Measurements from ENCODE around the gene F12. TPM values are rescaled to one million over a fixed set of nuclear protein-coding genes. Genes with fewer than 3 reads are reported as not detected.

F12 gene
- polyA plus RNA-seq, 1 donor: 14.6 TPM

DNA sequence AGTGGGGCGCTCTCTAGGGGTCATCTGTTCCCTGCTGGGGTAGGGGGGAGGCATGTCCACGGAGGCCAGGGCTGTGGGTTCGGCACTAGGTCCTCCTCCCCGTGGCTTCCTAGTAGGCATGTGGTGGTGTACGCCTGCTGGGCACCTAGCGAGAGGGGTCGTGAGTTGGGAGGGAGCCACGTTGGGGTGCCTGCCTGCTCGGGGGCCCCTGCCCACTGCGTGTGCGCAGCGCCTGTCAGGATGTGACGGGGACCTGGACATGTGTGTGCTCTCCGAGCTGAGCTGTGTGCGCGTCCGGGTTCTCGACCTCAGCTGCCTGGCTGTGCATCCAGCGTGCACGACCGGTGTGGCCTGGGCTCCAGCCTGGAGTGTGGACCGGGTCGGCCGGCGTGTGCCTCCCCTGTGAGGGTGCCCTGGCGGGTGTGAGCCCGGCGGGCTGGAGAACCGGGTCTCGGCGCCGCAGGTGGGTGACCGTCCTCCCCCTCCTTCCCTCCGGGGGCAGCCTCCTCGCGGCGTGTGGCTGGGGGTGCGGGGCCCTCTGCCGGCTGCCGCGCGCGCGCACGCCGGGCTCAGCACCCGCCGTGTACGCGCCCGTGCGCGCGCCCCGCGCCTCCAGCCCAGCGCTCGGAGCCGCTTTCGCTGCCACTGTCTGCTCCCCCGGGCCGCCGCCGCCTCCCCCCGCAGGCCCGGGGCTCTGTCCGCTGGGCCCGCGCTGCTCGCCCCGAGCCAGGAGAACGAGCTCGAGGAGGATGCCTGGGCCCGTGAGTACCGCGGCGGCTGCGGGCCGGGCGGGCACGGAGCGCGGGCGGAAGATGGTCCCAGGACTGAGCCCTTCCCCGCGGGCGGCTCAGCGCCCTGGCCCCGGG lies 37.1 kb upstream of the F12 start, which contains the start of gene PRR7:
Gene PRR7 (plus strand): TSS at position 615 of the 866 bp plus-strand sequence. CDS start 8,254 bp downstream, outside the sequence.
- peak; percentile 62 for DNase-seq

DNA sequence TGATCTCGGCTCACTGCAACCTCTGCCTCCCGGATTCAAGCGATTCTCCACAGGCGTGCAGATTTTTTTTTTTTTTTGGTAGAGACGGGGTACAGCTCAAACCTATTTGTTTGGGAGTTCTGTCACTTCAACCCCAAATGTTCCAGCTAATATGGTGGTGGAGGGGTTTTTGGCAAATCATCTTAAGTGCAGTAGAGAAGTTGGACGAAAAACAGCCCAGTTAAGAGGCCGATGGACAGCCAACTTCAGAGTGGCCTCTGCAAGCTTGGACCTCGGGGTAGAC lies 36.5 kb upstream of the F12 start:
- no peak for DNase-seq

DNA sequence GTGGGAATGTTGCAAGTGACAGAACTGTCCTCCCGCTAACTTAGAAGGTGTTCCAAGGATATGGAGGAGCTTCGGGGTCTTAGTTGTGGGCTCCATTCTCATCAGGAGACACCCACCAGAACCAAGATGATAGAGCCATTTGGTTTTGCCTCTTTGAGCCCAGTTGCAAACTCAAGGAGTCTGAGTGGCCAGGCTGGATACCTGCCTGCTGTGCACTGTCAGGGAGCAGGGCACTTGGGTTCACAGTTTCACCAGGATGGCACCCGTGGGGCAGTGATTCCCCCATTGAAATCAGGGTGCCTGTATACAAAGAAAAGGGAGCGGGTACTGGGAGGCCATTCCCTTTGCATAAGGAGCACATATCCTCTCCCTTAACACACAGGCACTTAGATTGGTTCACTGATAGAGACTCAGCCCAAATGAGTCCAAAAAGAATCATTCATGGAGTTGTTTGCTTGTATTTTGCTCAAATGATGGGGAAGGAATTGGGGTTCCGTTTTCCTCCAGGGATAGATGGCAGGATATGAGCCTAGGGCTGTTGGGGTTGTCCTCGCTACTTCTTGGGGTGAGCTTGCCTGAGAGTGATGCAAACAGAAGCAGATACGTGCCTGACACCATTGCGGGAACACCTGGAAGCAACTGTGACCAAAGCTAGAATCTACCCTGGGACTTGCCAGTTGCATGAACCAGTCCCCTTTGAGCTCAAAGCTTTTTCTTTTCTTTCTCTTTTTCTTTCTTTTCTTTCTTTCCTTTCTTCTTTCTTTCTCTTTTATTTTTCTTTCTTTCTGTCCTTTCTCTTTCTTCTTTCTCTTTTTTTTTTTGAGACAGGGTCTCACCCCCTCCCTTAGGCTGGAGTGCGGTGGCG lies 35.9 kb upstream of the F12 start:
- DNase-seq: no peak

DNA sequence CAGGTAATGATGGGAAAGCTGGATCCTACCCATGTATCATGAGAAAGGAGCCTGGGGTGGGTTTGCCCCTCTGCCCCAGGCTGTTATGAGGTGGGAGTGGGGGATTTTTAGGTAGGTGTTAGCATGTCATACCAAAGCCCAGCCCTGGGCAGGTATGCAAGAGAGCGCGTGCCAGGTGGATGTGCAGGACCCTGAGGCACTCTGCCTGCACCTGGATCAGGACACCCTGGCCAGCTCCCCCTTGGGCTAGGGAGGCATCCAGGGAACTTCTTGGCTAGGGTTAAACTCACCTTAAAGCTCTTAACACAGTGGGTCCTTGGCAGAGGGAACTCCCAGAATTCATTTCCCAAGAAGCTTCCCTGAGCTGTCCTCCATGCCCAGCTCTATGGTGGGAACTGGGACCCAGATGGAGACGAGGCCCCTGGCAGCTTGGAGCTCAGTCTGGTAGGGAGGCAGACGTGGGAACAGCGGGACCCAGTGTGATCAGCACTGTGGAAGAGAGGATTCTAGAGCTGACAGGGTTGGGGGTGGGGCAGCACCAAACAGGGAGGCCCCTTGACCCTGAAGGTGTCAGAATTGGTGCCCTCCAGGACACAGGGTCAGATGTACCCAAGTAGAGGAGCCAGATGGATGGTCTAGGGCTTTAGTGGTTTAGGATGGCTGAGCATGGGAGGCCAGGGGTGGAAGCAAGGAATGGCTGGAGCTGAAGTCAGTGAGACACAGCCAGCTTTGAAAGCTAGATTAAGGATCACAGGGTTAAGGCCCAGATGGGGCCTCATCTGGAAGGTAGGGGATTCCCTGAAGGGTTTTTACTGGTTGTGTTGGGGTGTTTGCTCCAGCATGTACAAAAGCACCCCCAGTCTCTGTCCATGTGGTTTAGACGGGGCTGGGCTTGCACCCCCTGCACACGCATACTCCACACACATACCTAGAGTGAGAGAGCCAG lies 35.0 kb upstream of the F12 start:
- no peak for DNase-seq

DNA sequence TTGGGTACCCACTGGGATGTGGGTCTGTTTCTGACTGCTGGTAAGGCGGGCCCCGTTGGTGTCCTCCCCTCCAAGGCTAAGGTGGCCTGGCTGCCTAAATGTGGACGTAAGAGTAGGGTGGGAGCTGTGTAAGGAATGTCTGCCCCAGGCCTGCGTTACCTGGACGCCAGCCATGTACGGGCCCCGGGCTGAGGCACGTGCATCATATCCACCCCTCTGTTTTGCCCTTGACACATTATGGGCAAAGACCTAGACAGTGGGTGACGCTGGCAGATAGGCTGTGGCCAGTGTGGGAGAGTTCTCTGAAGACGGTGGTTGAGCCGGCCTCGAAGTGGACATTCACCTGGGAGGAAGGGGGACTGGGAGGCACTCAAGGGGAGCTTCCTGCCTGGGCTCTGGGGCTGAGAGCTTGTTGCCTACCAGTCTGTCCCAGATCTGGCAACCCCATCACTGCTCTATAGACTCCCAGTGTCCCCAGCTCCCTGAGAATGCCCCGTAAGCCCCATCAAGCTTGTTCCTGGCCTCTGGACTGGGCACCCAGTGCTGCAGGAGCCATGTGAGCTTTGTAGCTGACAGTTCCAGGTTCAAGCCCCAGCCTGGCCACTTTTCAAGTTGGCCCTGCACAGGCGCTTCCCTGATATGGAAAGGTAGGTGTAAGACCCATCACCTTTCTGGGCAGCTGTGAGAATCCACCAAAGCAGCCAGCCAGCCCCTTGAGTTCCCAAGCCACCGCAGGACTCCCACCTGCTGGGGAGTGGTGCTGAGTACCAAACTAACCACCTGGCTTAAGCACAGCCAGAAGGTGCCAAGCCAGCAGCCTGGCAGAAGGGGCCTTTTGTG lies 34.0 kb upstream of the F12 start:
- DNase-seq: no peak

DNA sequence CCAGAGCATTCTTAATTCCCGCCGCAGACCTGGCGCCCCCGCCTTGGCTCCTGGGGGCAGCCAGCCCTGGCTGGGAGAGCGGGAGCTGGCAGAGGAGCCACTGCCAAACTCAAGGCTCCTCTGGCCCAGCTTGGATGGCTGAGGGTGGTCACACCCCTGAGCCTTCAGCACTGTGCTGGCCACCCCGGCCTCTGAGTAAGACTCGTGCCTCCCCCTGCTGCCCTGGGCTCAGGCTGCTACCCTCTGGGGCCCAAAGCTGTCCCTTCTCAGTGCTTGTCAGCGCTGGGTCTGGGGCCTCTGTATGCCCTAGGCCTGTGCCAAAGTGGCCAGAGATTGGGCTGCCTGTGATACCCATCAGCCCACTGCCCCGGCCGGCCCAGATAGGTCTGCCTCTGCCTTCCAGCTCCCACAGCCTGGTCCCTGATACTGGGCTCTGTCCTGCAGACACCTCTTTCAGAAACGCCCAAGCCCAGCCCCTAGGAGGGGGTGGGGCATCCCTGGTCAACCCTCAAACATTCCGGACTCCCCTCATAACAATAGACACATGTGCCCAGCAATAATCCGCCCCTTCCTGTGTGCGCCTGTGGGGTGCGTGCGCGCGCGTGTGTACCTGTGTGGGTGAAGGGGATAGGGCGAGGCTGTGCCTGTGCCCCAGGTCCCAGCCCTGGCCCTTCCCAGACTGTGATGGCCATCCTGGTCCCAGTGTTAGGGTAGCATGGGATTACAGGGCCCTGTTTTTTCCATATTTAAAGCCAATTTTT lies 32.9 kb upstream of the F12 start:
- no peak for DNase-seq

DNA sequence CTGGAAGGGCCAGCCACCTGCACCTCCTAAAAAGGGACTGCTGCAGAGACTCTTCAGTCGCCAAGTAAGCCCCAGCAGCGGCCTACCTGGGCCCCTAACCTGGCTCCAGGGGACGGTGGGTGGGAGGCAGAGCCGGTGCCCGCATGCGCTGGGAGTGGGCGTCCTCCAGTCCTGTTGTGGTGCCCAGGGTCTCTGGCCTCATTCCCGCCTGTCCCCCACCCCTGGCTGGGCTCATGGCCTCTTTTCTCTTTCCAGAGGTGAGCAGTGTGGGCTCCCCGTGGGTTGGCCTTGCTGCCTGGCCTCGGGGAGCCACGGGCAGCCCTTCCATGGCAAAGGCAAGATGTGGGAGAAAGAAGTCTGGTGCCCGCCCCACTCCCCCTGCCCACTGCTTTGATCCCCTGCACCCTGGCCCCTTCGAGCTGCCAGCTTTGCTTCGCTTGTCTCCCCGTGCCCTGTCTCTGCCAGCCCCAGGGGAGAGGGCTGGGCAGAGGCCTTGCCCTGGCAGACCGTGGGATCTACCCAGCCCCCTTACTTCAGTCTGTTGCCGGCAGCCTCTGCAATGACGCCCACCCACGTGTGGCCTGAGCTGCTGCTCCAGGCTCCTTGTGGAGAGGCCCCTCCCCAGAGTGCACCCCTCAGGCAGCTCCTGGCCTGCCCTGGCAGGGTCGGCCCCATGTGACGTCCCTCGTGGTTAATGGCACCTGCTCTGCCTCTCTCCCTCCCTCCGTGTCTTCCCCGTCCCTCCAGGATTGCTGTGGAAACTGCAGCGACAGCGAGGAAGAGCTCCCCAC lies 31.8 kb upstream of the F12 start:
- DNase-seq: no peak

DNA sequence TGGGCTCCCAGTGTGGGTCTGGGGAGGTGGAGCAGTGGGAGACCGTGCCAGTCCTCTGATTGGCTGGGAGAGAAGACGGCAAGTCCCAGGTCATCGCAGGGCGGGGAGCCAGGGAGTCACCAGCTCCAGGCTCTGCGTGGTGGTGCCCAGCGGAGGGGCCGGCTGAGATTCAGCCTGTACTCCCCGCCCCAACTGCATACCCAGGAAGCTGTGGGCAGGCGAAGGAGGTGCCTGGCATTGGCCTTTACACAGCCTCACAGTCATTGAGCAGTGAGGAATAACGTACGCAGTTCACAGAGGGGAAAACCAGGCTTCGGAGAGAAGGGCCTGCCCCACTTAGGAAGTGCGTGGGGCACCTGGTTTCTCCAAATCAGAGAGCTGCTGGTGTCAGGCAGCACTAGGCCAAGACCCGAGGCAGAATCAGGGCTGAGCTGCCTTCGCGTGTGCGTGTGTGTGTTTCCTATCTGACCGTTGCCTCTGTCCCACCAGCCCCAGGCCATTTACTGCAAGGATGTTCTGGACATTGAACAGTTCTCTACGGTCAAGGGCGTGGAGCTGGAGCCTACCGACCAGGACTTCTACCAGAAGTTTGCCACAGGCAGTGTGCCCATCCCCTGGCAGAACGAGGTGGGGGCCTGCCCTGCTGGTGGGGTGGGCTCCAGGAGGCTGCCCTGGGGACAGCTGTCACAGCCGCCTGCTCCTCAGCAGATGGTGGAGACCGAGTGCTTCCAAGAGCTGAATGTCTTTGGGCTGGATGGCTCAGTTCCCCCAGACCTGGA lies 31.0 kb upstream of the F12 start:
- no peak for DNase-seq

DNA sequence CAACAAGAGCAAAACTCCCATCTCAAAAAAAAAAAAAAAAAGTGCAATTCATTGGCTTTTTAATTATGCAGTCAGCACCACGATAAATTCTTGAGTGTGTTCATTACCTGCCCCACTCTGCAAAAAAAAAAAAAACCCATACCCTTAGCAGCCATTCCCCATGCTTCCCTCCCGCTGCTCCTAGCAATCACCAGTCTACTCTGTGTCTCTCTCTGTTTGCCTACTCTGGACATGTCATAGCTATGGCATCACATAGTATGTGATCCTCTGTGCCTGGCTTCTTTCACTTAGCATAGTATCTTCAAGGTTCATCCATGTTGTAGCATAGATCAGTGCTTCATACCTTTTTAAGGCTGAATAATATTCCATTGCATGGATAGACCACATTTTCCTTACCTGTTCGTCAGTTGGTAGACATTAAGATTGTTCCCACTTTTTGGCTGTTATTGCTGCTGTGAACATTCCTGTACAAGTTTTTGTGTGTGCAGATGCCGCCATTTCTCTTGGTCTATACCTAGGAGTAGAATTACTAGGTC lies 30.2 kb upstream of the F12 start:
- DNase-seq: no peak

DNA sequence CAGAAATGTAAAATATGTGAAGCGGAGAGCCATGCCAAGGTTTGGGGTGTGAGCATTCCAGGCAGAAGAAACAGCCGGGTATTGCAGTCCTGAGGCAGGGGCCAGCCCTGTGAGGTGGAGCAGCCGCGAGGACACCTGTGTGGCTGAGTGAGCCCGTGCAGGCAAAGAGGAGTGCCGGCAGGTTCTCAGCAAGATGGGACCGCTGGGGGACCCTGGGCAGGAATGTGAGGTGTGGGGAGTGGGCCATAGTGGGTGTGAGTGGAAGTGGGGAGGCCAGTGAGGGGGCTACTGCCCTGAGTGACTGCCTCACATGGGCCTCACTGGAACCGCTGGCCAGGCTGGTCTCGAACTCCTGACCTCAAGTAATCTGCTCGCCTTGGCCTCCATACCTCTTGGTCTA lies 29.1 kb upstream of the F12 start:
- DNase-seq: no peak

DNA sequence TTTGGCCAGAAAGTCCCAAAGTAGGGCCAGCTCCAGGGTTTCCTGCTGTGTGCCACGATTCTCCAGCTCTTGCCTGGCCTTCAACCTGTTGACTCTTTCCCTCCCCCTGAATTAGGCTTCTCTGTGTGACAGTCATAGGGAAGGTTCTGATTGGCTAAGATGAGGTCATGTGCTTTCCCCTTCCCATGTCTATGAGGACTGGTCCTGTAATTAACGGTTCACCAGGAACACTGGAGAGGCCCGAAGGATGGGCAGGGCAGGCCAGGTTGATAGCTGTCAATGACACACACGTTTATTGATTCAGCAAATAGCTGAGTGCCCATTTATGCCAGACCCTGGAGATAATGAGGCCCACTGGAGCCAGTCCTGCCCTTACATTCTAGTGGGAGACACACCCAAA lies 28.3 kb upstream of the F12 start:
- no peak for DNase-seq

DNA sequence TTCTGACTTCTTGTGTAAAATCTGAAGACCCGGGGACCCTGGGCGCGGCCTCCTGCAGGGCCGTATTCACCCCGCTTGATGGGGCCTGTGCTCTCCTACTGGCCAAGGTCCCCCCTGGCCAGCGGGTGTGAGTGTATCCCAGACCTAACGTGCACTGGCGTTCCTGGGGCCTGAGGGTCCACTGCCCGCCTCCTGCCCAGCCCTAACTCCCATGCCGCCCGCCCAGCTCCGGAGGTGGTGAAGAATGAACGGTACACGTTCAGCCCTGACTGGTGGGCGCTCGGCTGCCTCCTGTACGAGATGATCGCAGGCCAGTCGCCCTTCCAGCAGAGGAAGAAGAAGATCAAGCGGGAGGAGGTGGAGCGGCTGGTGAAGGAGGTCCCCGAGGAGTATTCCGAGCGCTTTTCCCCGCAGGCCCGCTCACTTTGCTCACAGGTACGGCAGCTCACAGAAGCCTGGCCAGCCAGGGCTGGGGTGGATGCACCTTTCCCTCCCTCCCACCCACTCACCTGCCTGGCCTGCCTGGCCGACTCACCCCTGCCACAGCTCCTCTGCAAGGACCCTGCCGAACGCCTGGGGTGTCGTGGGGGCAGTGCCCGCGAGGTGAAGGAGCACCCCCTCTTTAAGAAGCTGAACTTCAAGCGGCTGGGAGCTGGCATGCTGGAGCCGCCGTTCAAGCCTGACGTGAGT lies 26.6 kb upstream of the F12 start:
- no peak for DNase-seq

DNA sequence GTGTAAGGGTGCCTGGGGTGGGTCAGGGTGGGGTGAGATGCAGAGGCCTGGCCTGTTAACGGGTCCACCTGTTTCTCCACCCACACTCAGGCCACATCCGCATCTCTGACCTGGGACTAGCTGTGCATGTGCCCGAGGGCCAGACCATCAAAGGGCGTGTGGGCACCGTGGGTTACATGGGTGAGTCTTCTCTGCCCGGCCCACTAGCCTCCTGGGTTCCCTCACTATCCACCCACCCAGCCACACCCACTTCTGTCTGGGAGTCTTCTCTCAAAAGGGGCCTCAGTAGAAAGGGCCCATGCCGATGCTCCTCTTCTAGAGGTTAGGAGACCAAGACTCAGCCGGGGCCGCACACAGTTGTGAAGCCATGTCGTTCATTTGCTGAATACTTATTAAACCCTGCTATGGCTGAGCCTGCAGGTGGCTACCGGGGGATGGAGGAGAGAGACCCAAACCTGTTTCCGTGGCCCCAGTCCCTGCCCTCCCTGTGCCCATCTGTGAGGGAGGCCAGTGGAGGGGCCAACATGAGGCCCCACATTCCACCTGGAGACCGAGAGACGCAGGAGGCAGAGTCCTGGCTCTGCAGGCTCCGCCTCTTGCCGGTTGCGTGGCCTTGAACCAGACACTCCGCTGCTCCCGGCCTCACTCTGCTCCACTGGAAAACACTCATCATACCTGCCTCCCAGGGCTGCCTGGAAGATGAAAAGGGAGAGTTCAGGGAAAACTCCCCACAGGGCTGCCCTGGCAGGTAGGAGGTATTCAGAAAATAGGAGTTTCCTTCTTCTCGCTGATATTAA lies 25.8 kb upstream of the F12 start:
- no peak for DNase-seq

DNA sequence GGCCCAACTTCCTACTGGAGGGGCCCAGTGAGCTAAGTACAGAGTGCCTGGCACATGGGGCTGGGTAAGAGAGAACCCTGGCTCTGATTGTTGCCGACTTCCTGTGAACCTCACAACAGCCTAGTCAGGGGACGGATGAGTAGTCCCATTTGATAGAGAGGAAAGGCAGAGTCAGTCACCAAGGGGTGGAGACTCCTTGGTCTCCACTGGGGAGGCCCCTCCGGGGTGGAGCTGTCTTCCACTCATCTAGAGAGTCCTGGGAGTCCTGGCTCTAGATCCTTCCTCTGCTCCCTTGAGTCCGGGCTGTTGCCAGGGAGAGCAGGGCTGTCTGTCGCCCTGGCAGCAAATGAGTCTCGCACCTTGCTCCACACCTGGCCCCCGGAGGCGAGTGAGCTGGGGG lies 25.1 kb upstream of the F12 start:
- no peak for DNase-seq

DNA sequence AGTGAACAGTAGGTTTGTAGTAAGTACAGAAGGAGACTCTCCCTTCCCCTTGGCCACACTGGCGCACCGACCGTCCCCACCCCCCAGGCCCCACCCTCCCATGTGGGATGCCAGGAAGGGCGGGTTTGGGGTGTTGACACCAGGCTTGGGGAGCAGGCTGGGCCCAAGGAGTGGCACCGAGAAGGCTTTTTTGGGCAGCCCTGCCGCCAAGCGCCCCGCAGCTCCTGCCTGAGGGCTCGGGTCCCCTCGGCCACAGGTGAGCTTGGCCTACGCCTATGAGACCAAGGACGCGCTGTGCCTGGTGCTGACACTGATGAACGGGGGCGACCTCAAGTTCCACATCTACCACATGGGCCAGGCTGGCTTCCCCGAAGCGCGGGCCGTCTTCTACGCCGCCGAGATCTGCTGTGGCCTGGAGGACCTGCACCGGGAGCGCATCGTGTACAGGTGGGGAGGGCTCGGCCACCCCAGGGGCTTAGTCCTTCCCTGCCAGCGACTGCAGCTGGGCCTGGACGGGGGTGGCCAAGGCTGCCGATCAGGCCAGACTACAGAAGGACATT lies 24.4 kb upstream of the F12 start:
- DNase-seq: no peak

DNA sequence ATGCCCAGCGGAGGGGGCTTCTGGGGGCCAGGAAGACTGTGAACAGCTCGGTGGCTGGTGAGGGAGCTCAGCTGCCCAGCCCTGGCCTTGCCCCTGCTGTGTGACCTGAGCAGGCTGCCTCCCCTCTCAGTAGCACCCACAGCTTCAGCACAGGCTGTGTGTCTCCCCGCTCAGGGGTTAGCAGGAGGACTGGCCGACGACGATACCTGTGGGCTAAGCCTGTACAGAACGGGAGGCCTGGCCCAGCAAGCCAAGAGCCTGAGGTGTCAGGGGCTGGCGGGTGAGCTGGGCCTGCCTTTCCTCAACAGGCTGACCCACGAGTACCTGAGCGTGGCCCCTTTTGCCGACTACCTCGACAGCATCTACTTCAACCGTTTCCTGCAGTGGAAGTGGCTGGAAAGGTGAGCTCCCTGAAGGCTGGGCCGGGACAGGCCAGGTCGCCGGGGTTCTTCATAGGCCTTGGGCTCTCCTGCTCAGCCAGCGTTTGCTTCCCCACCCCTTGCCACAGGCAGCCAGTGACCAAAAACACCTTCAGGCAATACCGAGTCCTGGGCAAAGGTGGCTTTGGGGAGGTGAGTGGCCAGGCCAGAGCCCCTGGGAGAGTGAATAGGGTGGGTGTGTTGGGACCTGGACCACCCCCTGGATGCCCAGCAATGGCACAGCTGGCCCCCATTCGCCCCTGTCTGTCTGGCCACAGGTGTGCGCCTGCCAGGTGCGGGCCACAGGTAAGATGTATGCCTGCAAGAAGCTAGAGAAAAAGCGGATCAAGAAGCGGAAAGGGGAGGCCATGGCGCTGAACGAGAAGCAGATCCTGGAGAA lies 23.7 kb upstream of the F12 start:
- DNase-seq: no peak

All from left kidney (tissue), 2 donors.